Chondrocyte (in vitro differentiated cells): Measurements from ENCODE around the gene DYNLRB2. TPM values are rescaled to one million over a fixed set of nuclear protein-coding genes. Genes with fewer than 3 reads are reported as not detected.

ENCODE experiments used
- DNase-seq: peaks from one replicate; pipeline ENCODE4 v3.0.0; 2021; ENCODE audit warnings: mixed read lengths, low spot score
- H3K27ac Mint-ChIP-seq: one replicate; pipeline ENCODE4 v1.8.0; 2021; ENCODE audit warnings: mild to moderate bottlenecking, moderate library complexity, mixed read lengths; ENCODE audit not compliant: unreplicated experiment
- H3K27me3 Mint-ChIP-seq: 2 replicates; pipeline ENCODE4 v1.8.0; 2021; ENCODE audit warnings: low read depth, mixed read lengths
- H3K36me3 Mint-ChIP-seq: 2 replicates; pipeline ENCODE4 v1.8.0; 2021; ENCODE audit warnings: low read depth, mixed read lengths
- H3K4me1 Mint-ChIP-seq: 2 replicates; pipeline ENCODE4 v1.8.0; 2021; ENCODE audit warnings: low read depth, mild to moderate bottlenecking, mixed read lengths
- H3K4me3 Mint-ChIP-seq: one replicate; pipeline ENCODE4 v1.8.0; 2021; ENCODE audit warnings: mild to moderate bottlenecking, moderate library complexity, mixed read lengths; ENCODE audit not compliant: unreplicated experiment
- H3K9me3 Mint-ChIP-seq: 2 replicates; pipeline ENCODE4 v1.8.0; 2021; ENCODE audit warnings: low read depth, mixed read lengths
- total RNA-seq: library from RNA; stranded (reverse); gene quantifications from 3 replicates; pipeline ENCODE4 v1.2.1, GENCODE V29; 2021
- TF ChIP-seq, protein P1 (sequence below): fragments of 200-600 bp; sonication (generic); IDR thresholded peaks from 2 replicates; pipeline ENCODE4 v1.5.0; 2021; ENCODE audit warnings: antibody characterized with exemption, mild to moderate bottlenecking, moderate library complexity

The DYNLRB2 gene
- total RNA-seq, 1 donor from 2014 or later: not detected

GRCh38 chr16:80570106-80570478 is 29.3 kb downstream of the DYNLRB2 start:
- no peaks in the 10 kb centered on the region for H3K4me1 Mint-ChIP-seq
- TF ChIP-seq, protein P1, sequence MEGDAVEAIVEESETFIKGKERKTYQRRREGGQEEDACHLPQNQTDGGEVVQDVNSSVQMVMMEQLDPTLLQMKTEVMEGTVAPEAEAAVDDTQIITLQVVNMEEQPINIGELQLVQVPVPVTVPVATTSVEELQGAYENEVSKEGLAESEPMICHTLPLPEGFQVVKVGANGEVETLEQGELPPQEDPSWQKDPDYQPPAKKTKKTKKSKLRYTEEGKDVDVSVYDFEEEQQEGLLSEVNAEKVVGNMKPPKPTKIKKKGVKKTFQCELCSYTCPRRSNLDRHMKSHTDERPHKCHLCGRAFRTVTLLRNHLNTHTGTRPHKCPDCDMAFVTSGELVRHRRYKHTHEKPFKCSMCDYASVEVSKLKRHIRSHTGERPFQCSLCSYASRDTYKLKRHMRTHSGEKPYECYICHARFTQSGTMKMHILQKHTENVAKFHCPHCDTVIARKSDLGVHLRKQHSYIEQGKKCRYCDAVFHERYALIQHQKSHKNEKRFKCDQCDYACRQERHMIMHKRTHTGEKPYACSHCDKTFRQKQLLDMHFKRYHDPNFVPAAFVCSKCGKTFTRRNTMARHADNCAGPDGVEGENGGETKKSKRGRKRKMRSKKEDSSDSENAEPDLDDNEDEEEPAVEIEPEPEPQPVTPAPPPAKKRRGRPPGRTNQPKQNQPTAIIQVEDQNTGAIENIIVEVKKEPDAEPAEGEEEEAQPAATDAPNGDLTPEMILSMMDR: no peak
- no peak overlapping the region for H3K27ac Mint-ChIP-seq
- H3K27me3 Mint-ChIP-seq: no peaks in the 10 kb centered on the region
- H3K9me3 Mint-ChIP-seq: peaks cover 13% of the 10 kb centered on the region
- H3K36me3 Mint-ChIP-seq: peaks cover 1% of the 10 kb centered on the region
- no peak overlapping the region for H3K4me3 Mint-ChIP-seq
- DNase-seq: no peak

DNA sequence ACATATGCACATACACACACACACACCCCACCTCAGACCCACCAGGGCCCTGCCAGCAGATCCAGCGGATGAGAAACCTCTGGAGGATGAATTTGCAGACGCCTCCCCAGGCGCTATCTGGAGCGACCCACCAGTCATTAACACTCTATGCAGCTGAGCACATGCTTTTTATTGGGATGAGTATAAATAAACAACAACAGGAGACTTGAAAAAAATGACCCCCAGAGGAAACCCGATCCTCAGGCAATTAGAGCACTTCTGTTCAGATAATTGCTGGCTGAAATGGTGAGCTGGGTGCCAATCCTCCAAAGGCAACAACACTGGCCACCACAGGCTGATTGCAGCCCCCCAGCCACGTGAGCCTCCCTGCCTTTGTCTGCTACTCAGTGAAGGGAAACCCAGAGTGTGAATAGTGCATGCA is 32.9 kb downstream of the DYNLRB2 start:
- no peak for DNase-seq
- Mint-ChIP-seq H3K4me1 (no peaks in the 10 kb centered on the region), H3K27ac (no peak overlapping the region), H3K4me3 (no peak overlapping the region), H3K9me3 (peaks cover 8% of the 10 kb centered on the region), H3K36me3 (peaks cover 1% of the 10 kb centered on the region), H3K27me3 (no peaks in the 10 kb centered on the region)
- TF ChIP-seq, protein P1: no peak

- peaks cover 8% of the 10 kb centered on the region for H3K9me3 Mint-ChIP-seq
- H3K4me1 Mint-ChIP-seq: no peaks in the 10 kb centered on the region
- TF ChIP-seq, protein P1: no peak
- H3K27ac Mint-ChIP-seq: no peak overlapping the region
- no peaks in the 10 kb centered on the region for H3K27me3 Mint-ChIP-seq
- no peak overlapping the region for H3K4me3 Mint-ChIP-seq
- DNase-seq: no peak
- H3K36me3 Mint-ChIP-seq: peaks cover under 1% of the 10 kb centered on the region
These were observed 35.6 kb downstream of the DYNLRB2 start for GRCh38 chr16:80576343-80576912.

DNA sequence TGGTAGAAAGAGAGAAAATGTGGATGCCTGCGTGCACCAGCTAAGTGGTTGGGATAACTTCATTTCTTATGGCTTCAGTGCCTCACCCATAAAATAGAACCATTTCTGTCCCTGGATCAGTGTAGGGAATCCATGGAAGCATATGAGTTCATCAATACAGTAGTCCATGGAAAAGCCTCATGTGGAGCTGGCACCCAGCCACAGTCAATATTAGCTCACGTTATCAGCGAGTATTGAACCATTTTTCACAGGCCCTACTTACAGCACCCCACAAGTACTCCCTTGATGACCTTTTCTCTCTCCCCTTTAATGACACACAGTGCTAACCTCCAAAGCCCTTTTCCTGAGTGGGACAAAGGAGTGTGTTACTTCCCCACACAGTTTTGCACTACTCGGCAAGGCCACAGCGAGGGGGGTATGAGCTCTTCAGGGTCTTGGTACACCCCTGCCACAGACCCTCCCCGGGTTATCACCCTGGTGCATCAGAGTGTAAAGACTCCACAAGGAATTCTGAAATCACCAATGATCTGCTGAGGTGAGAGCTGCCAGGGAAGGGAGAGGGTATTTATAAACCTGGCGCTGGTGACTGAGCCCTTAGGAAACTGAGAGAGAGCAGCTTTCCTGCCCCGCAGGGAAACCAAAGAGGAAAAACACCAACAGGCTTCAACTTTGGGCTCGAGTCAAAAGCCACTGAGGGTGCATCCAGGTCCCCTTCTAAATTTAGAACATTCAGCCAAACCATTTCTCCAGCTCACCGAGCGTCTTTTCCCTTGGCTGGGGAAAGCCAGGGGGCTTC is 36.9 kb downstream of the DYNLRB2 start:
- Mint-ChIP-seq H3K4me1 (no peaks in the 10 kb centered on the region), H3K36me3 (no peaks in the 10 kb centered on the region), H3K27me3 (no peaks in the 10 kb centered on the region), H3K9me3 (peaks cover 4% of the 10 kb centered on the region), H3K4me3 (no peak overlapping the region), H3K27ac (no peak overlapping the region)
- no peak for DNase-seq
- TF ChIP-seq, protein P1: no peak

- TF ChIP-seq, protein P1: no peak
- Mint-ChIP-seq H3K27ac (no peak overlapping the region), H3K27me3 (peaks cover 2% of the 10 kb centered on the region), H3K36me3 (no peaks in the 10 kb centered on the region), H3K4me3 (no peak overlapping the region), H3K9me3 (peaks cover 13% of the 10 kb centered on the region), H3K4me1 (no peaks in the 10 kb centered on the region)
- DNase-seq: no peak
These were observed 39.5 kb downstream of the DYNLRB2 start for GRCh38 chr16:80580109-80580832.
